Epithelial cell of proximal tubule (primary cell): ENCODE measurements around the gene PRRX2. TPM values are rescaled to one million over a fixed set of nuclear protein-coding genes. Genes with fewer than 3 reads are reported as not detected.
A peak's percentile ranks its signal among the peaks of the same experiment; 100 is the strongest.

ENCODE experiments used
- DNase-seq: peaks from one replicate; pipeline ENCODE4 v3.0.0-alpha.2; 2011; ENCODE audit warnings: low read depth
- H3K4me3 ChIP-seq: 2 replicates; pipeline ENCODE4 v1.5.1; 2011; ENCODE audit warnings: low read depth, mild to moderate bottlenecking, low read length
- total RNA-seq: library from RNA; depleted of rRNA; stranded (reverse); fragments of >200 nt; gene quantifications from 2 replicates; pipeline ENCODE4 v1.2.3, GENCODE V29; 2015
- TF ChIP-seq, protein P1 (sequence below): conservative IDR thresholded peaks from 2 replicates; pipeline ENCODE4 v1.5.1; 2012; ENCODE audit warnings: low read depth, mild to moderate bottlenecking, low read length

The PRRX2 gene
- total RNA-seq, 1 donor from 2014 or later, result 0.17 TPM

DNA sequence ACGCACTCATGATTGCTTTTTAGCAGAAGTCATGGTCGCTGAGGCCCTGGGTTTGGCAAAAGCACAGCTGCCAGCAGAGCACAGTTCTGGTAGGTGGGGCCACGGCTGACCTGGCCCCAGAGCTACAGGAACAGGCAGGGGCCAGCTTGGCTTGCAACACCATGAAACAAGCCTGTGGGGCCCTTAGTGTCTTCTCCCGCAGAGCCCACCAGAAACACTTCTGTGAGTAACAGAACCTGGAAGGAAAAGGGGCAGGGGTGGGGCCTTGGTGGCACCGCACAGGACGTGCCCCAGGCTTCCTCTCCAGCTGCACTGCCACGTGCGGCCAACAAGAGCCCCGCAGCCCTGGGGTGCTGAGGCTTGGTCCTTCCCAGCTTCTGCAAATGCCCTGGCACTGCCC, 28.3 kb upstream of the PRRX2 start:
- TF ChIP-seq, protein P1, sequence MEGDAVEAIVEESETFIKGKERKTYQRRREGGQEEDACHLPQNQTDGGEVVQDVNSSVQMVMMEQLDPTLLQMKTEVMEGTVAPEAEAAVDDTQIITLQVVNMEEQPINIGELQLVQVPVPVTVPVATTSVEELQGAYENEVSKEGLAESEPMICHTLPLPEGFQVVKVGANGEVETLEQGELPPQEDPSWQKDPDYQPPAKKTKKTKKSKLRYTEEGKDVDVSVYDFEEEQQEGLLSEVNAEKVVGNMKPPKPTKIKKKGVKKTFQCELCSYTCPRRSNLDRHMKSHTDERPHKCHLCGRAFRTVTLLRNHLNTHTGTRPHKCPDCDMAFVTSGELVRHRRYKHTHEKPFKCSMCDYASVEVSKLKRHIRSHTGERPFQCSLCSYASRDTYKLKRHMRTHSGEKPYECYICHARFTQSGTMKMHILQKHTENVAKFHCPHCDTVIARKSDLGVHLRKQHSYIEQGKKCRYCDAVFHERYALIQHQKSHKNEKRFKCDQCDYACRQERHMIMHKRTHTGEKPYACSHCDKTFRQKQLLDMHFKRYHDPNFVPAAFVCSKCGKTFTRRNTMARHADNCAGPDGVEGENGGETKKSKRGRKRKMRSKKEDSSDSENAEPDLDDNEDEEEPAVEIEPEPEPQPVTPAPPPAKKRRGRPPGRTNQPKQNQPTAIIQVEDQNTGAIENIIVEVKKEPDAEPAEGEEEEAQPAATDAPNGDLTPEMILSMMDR, result no peak
- H3K4me3 ChIP-seq, result no peak overlapping the region
- DNase-seq, result no peak

DNA sequence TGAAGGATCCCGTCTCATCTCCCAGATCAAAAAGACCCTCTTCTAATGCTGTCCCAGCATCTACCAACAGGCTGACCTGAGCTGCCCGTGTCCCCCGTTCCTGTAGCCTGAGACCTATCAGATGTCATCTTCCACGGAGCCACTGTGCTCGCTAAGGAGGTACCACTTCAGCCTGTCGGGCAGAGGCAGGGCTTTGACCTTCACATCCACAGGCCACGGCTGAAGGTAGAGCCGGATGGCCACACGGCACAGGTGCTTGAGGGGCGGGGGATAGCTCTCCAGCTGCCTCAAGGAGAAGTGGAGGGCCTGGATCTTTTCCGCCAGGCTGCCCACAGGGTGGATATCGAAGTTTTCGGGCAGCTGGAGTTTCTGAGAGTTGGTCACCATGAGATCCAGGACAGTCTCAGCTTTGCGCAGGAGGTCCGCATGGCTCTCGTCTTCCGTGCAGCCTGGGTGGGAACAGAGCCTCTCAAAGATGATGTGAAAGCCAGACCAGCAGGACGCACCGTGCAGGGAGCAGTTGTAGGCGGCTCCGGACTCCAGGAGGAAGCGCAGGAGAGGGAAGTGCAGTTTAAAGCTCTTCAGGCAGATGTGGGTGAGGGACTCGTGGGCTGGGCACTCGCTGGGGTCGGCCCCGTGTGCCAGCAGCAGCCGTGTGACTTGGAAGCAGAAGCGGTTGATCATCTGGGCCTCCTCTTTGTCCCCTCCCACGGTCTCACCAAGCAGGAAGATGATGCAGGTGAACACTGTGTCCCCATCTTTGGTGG, 27.6 kb upstream of the PRRX2 start:
- no peak for DNase-seq
- TF ChIP-seq, protein P1, result no peak
- H3K4me3 ChIP-seq, result no peak overlapping the region

DNA sequence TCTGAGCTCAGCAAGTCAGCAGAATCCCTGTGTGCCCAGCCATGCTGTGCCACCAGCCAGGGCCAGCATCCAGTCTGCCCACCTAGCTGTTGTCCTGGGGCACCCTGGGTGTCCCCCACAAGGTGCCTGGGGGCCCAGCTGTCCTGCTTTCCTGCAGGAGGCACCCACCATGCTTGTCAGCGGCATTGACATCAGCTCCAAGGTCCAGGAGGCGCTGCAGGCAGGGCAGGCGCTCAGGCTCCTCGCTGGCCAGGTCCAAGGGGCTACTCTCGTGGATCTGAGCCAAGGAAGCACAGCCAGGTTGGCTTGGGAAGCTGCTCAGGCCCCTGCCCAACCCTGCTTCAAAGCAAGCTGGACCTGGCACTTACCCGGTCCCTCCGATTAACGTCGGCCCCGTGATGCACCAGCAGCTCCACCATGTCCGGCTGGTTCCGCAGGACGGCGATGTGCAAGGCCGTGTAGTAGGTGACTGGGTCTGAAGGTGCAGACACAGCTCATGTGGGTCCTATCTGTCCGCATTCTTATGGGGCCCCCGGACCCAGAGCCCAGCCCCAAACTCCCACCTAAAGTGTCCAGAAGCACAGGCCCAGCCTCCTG, 26.3 kb upstream of the PRRX2 start:
- DNase-seq, result no peak
- TF ChIP-seq, protein P1, result no peak
- H3K4me3 ChIP-seq, result no peak overlapping the region

DNA sequence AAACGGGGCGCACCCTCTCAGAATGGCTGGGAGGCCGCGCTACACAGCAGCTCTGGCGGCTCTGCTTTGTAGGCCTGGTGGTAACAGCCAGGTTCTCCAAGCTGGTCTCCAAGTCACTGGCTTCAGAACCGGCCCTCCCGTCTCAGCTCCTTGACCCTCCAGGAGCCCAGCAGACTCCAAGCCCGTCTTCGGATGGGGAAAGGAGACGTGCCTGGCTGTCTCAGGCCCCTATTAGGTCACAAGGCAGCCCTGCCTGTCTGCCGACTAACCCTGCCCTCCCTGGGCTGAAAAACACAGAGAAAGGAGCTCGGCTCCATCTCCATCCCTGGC, 25.7 kb upstream of the PRRX2 start:
- no peak for DNase-seq
- peak overlapping the region; percentile 98 for H3K4me3 ChIP-seq
- TF ChIP-seq, protein P1, result no peak

DNA sequence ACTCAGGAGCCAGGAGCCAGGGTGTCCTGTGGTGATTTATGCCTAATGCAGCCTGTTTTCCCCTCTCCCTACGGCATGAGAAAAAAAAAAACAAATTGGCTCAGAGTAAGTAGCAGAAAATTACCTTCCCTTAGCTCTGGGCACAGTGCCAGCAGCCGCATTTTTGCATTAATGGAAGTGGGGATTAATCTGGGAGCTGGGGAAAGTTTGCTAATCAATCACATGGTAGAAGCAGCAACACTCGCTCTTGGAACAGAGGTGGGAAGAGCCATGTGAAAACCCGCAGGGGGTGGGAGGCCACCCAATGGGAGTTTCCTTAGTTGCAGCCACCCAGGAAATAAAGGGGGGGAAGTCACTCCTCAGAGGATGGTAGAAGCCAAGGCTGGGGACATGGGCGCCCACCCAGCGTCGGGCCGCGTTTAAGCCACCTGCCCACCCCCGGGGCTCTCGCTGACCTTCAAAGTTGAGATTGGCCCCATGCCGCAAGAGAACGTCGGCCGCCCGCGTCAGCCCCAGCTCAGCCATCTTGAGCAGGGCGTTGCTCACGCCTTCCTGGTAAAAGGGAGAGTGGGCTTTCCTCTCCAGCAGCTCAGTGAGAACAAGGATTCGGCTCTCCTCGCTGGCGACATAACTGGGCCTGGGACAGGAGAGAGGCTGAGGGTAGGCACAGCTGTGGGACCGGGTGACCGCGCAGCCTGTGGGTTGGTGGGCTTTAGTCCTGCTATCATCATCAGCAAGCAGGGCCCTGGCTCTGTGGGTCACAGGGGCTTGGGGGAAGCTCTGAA, 25.2 kb upstream of the PRRX2 start:
- peak; percentile 69 for DNase-seq
- peak overlapping the region; percentile 98 for H3K4me3 ChIP-seq
- TF ChIP-seq, protein P1, result no peak

DNA sequence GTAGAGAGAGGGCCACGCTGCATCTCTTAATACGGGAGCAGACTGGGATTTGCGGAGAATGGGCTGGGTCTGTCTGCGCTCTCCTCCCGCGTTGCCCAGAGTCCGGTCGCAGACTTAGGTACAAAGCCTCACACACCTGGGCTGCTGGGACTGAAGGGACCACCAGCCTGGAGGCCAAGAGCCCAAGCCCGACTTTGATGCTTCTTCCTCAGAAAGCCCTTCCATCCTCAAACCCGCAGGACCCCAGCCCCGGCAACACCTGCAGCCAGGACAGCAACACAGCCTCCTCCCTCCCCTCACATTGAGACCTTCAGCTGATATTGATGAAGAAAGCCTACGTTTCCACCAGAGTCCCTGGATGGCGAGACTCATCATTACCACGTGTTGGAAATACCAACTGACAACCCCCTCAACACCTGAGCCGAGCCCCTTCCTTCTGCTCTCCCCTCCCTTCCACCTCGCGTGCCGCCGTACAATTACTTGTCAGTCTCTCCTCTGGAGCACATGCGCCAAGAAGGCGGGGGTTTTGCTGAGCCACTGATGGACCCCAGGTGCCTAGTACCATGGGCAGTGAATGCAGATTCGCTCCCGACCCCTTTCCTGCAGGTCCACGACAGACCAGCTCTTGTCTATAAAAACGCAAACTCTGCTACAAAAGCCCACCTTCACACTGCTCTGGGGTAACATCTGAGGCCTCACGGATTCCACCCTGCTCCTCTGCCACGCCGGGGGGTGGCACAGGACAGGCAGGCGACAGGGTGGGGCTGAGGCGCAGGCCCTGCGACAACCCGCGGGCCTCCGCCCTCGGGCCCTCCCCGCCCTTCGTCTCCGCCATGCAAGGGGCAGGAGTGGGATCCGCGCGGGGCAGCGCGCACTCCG, 24.3 kb upstream of the PRRX2 start:
- TF ChIP-seq, protein P1, result no peak
- DNase-seq, result no peak

More for the DNA sequence above, 24.3 kb upstream of the PRRX2 start:
- H3K4me3 ChIP-seq, result peak overlapping the region; percentile 98
